Breast epithelium (tissue), 3 donors: ENCODE data around the gene CACNB1.

Source experiments
- CTCF ChIP-seq, 3 donors: fragments of 450-650 bp; IDR thresholded peaks; one replicate each; pipeline ENCODE4 v1.5.1; 2016 to 2017; ENCODE audit warnings: antibody characterized with exemption in 3 of 3, mild to moderate bottlenecking in 3 of 3, moderate library complexity in 3 of 3
- POLR2AphosphoS5 ChIP-seq, 3 donors: sonication (generic); formaldehyde crosslinking; IDR thresholded peaks; one replicate each; pipeline ENCODE4 v1.6.1; 2017; ENCODE audit warnings: antibody characterized with exemption in 3 of 3

GRCh38 chr17:39243155-39243554 is 45.7 kb upstream of the CACNB1 start:
- TF ChIP-seq POLR2AphosphoS5 (IDR thresholded peaks at IDR 0.05) (no peak), CTCF (IDR thresholded peaks at IDR 0.05) (no peak)
